Measurements from ENCODE around the gene NRXN2. TPM values are rescaled to one million over a fixed set of nuclear protein-coding genes. Genes with fewer than 3 reads are reported as not detected.

NRXN2 gene
- total and polyA plus RNA-seq, 4 donors, result 2.6 to 35.9 (median 15.6) TPM

Other genes with a start within 250 kb of the NRXN2 start
- under 1 TPM; 0.36 to 0.49 TPM for gene SLC22A11, start 167.3 kb downstream of the NRXN2 start, total RNA-seq
- gene SLC22A11, start 167.3 kb downstream of the NRXN2 start, polyA plus RNA-seq, result not detected
- not detected for gene SLC22A12, start 132.0 kb downstream of the NRXN2 start, total RNA-seq
- not detected for gene SLC22A12, start 132.0 kb downstream of the NRXN2 start, polyA plus RNA-seq
- 10 to 100 TPM; 44.7 to 52.6 TPM for gene RASGRP2, start 20.9 kb upstream of the NRXN2 start, total RNA-seq
- gene RASGRP2, start 20.9 kb upstream of the NRXN2 start, polyA plus RNA-seq, result 100 to 1,000 TPM in 1 of 2 donors, 10 to 100 TPM in 1; 20.8 to 152 TPM
- gene PYGM, start 36.8 kb upstream of the NRXN2 start, total RNA-seq, result 10 to 100 TPM; 11.5 to 12.9 TPM
- gene PYGM, start 36.8 kb upstream of the NRXN2 start, polyA plus RNA-seq, result 10 to 100 TPM in 1 of 2 donors, 1 to 10 TPM in 1; 1.9 to 12.5 TPM
- 100 to 1,000 TPM; 267 to 322 TPM for gene SF1, start 55.3 kb upstream of the NRXN2 start, total RNA-seq
- gene SF1, start 55.3 kb upstream of the NRXN2 start, polyA plus RNA-seq, result 100 to 1,000 TPM in 1 of 2 donors, 10 to 100 TPM in 1; 46.6 to 136 TPM
- 10 to 100 TPM; 10.7 to 11.5 TPM for gene MAP4K2, start 80.0 kb upstream of the NRXN2 start, total RNA-seq
- gene MAP4K2, start 80.0 kb upstream of the NRXN2 start, polyA plus RNA-seq, result 10 to 100 TPM in 1 of 2 donors, 1 to 10 TPM in 1; 5.4 to 29.6 TPM
- 10 to 100 TPM; 14.5 to 18.0 TPM for gene MEN1, start 87.4 kb upstream of the NRXN2 start, total RNA-seq
- gene MEN1, start 87.4 kb upstream of the NRXN2 start, polyA plus RNA-seq, result 10 to 100 TPM in 1 of 2 donors, 1 to 10 TPM in 1; 9.1 to 18.8 TPM
- gene CDC42BPG, start 121.5 kb upstream of the NRXN2 start, total RNA-seq, result 1 to 10 TPM in 1 of 2 donors, under 1 TPM in 1; 0.29 to 1.2 TPM
- 1 to 10 TPM in 1 of 2 donors, under 1 TPM in 1; 0.56 to 6.0 TPM for gene CDC42BPG, start 121.5 kb upstream of the NRXN2 start, polyA plus RNA-seq
- 100 to 1,000 TPM in 1 of 2 donors, 10 to 100 TPM in 1; 61.8 to 122 TPM for gene EHD1, start 155.4 kb upstream of the NRXN2 start, total RNA-seq
- gene EHD1, start 155.4 kb upstream of the NRXN2 start, polyA plus RNA-seq, result 10 to 100 TPM; 14.4 to 28.8 TPM
- gene ATG2A, start 194.0 kb upstream of the NRXN2 start, total RNA-seq, result 10 to 100 TPM; 19.6 to 20.6 TPM
- 10 to 100 TPM in 1 of 2 donors, 1 to 10 TPM in 1; 7.0 to 34.9 TPM for gene ATG2A, start 194.0 kb upstream of the NRXN2 start, polyA plus RNA-seq
- 10 to 100 TPM; 32.7 to 36.8 TPM for gene PPP2R5B, start 201.5 kb upstream of the NRXN2 start, total RNA-seq
- gene PPP2R5B, start 201.5 kb upstream of the NRXN2 start, polyA plus RNA-seq, result 10 to 100 TPM in 1 of 2 donors, 1 to 10 TPM in 1; 9.5 to 28.6 TPM
- gene GPHA2, start 212.7 kb upstream of the NRXN2 start, total RNA-seq, result not detected
- under 1 TPM in 1 of 2 donors, not detected in 1; 0.43 TPM for gene GPHA2, start 212.7 kb upstream of the NRXN2 start, polyA plus RNA-seq
- gene MAJIN, start 248.9 kb upstream of the NRXN2 start, total RNA-seq, result not detected
- not detected for gene MAJIN, start 248.9 kb upstream of the NRXN2 start, polyA plus RNA-seq